Activated CD8-positive, alpha-beta memory T cell treated with anti-CD3 and anti-CD28 coated beads for 4 hours (primary cell): Measurements from ENCODE around the gene RHOXF1.
"Not testable (repeated sequence)": the region's sequence is repeated elsewhere in the genome, so short reads cannot be mapped to it uniquely, and the experiment has no call there.

Experiments used
- DNase-seq, 2 donors: peaks; one replicate each; pipeline ENCODE4 v3.0.0-alpha.2; 2020; ENCODE audit warnings: low read depth in 2 of 2

The RHOXF1 gene, protein sequence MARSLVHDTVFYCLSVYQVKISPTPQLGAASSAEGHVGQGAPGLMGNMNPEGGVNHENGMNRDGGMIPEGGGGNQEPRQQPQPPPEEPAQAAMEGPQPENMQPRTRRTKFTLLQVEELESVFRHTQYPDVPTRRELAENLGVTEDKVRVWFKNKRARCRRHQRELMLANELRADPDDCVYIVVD

DNA sequence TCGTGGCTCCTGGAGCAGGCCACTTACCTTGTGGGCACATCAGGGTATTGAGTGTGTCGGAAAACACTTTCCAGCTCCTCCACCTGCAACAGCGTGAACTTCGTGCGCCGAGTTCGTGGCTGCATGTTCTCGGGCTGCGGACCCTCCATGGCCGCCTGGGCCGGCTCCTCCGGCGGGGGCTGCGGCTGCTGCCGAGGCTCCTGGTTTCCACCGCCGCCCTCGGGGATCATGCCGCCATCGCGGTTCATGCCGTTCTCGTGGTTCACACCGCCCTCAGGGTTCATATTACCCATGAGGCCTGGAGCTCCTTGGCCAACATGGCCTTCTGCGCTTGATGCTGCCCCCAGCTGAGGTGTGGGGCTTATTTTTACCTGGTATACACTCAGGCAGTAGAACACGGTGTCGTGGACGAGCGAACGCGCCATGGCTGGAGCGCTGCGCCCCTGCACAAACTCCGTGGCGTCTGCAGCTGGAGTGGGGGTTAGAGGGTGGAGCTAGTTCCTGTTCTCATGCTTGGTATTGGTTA is at the start of gene RHOXF1:
TSS of gene RHOXF1 (minus strand) at position 476 of the 526 bp plus-strand sequence. CDS start at position 425, 51 bp downstream.
- no peak for DNase-seq

DNA sequence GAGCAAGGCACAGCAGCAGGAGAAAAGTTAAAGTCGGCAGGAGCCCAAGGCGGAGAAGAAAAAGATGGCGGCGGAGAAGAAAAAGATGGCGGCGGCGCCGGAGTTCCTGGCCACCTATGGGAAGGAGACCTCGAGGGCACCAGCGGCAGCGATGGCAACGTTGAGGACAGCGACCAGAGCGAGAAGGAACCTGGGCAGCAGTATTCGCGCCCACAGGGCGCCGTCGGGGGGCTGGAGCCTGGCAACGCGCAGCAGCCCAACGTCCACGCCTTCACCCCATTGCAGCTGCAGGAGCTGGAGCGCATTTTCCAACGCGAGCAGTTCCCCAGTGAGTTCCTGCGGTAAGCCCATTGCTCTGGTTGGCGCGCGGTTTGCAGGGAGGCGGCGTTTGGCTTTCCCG is 43.4 kb upstream of the RHOXF1 start:
- not testable (repeated sequence) for DNase-seq

DNA sequence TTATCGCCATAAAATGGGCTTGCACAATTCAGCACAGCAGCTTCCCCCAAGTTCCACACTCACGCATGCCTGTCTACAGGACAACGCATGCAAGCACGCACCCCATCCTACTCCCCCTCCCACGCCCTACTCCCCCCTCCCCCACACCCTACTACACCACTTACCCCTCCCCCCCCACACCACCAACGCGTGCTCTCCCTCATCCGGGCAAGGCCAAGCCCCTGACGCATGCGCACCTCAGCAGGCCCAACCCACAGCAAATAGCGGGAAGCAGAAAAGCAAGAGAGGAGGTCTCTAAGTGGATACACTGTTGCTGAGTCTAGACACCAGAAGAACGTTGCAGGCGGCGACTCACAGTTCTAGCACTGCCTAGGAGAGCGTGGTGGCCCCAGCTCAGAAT is 42.6 kb upstream of the RHOXF1 start, which contains the start of gene RHOXF2:
TSS of gene RHOXF2 (plus strand) at position 301 of the 400 bp plus-strand sequence. CDS start 138 bp downstream, outside the sequence.
- not testable (repeated sequence) for DNase-seq

DNA sequence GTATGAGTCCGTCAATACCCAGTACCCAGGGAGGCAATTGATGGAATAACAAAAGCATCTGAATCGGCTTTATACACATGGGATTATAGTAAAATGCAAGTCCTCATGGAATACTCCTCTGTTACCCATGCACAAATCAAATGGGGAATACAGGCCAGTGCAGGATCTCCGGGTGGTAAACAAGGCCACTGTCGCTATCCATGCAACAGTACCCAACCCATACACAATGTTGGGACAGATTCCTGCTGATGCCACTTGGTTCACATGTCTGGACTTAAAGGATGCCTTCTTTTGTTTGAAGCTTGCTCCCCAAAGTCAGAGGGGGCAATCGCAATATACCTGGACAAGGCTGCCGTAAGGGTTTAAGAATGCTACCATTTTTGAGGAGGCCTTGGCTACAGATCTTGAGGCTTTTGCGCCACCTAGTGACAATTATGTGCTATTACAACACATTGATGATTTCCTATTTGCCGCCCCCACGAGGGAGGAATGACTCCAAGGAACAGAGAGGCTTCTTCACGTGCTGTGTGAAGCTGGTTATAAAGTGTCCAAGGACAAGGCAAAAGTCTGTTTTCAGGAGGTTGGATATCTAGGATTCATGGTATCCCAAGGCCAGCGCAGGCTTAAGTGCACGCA is 34.5 kb upstream of the RHOXF1 start:
- not testable (repeated sequence) for DNase-seq

DNA sequence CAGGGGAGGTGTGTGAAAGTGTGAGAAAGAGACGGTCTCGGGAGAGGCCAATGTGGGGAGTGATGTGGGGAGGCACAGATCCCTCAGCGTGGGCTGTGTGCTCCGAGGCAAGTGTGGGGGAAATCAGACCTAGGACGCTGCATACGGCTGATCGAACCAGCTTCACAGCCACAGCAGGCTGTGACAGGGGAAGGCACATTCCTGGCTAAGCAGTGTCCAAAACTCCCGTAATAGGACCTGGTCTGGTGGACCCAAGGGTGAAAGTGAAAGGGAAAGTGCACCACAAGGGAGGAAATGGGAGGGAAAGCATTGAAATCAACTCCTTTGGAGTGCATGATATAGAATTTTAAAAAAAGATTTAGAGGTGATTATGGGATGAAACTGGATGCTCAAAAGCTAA is 31.8 kb upstream of the RHOXF1 start:
- DNase-seq: no peak

DNA sequence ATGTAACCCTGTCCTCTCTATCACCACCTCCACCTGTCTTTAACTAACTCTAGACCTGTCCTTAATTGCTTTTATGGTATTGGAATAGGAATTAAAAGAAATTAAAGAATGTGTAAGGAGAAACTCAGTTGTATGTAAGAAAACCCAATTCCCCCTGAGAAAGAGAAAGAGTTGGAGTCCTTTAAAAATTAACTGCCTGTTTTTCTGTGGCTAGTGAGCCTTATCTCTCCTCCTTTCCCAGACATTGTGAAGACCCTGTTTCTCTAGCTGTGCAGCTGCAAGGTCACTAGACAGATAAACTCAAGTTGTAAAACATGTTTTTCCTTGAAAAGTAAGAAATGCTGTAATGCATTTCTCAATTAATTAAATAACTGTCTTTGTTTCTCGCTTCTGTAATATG is 30.6 kb upstream of the RHOXF1 start:
- DNase-seq: not testable (repeated sequence)

DNA sequence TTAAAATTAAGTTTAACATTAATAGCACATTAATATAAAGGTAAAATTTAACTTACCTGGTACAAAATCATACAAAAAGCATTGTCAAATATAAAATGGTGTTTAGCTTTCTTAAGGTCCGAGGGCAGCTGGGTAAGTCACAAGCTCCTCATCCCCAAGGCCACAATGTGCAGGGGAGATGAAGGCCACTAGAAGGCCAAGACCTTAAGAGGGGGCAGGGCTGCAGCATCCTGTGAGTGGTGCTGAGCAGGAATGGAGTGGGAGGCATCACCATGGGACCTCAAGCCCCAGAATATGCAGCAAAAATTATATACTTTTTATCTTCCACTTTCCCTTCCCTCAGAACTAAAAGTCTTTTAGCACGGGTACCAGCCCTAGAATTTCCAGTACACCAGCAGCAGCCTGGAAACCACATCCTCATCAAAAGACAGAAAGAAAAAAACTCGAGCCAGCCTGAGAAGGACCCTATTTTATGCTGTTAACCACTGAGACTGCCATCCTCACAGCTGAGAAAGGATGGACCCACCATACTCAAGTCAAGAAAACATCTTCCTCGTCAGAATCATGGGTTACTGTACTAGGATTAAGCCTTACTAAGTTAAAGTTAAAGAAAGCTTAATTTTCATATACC is 29.7 kb upstream of the RHOXF1 start:
- no peak for DNase-seq

DNA sequence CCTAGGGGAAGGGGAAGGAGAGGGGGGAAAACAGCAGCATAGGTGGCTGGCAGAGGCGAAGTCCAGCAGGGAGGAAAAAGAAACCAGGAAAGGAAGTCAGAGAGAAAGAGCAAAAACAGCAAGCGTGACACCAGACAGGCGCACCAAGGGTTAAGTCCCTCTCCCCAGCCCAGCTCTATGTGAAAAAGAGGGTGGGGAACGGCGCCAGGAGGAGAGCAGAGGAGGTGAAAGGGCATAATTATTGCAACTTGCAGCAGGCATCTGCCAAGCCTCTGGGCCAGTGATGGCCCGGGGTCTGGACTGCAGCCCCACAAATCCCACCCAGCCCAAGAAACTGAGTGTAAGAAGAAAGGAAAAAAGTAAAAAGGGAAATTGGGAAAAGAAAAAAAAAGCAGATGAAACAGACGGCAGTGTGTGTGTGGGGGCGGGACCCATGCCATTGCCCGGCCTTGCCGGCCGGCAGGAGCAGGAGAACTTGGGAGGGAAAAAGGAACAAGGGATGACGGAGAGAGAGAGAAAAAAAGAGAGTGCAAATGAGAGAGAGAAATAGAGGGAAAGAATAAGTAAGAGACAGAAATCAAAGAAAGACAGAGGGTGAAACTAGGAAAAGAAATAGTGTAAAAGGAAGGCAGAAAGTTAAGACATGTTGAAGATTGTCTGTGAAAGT is 28.6 kb upstream of the RHOXF1 start:
- DNase-seq: no peak

DNA sequence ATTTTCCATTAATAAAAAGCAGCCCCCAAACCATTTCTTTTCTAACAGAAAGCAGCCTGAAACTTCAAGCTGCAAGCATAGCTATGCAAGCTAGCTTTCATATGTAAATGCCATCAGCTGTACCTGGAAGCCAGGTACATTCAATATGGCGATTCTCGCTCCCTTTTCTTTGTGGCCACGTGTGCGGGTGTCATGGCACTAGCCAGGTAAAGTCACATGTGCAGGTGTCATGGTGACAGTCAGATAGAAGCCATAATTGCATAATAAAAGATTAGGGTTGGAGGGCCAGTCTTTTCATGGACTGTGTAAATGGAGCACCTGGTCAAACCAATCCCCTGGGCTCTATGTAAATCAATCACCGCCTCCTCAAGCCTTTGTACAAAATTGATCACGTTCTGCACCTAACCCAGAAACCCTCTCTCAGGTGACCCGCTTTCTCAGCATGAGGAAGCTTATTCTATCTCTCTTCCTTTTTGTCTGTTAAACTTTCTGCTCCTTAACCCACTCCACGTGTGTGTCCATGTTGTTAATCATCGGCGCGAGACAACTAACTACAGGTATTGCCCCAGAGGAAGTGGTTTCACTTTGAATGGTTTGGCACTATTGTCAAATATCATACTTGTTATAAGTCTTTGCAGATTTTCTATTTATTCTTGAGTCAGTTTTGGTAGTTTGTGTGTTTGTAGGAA is 24.7 kb upstream of the RHOXF1 start:
- DNase-seq: no peak

DNA sequence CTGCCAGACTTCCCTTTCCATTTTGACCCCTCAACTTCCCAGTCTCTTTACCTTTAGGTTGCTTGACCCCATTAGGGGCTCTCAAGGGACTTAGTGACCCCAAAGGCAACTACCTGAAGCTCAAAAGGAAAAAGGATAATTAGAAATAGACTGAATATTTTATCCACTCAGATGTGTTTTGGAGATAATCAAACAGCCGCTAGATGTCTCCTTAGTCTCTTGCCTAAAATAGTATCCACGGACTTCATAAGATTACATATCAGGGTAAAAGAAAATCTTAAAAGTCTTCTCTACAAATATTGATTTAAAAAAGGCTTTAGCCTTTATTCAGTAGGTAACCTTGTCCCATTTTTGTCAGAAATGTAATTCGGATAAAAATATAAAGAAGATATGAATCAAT is 21.7 kb upstream of the RHOXF1 start:
- DNase-seq: no peak

DNA sequence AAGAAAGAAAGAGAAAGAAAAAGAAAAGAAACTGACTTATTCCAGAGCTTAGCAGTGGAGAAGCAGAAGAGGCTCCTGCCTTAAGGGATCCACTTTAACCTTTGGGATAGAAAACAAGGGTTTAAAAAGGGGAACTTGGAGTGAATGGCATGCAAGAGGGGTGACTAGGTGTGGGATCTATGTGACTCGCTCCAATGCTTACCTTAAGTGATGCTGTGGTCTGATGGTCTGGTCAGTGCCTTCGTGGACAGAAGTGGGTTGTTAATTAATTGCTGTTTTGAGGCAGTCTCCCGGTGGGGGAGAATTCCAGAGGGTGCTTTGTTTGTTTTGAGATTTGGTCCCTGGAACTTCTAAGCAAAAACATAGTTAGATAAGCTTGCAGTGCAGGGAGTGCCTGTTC is 21.1 kb upstream of the RHOXF1 start:
- DNase-seq: no peak

DNA sequence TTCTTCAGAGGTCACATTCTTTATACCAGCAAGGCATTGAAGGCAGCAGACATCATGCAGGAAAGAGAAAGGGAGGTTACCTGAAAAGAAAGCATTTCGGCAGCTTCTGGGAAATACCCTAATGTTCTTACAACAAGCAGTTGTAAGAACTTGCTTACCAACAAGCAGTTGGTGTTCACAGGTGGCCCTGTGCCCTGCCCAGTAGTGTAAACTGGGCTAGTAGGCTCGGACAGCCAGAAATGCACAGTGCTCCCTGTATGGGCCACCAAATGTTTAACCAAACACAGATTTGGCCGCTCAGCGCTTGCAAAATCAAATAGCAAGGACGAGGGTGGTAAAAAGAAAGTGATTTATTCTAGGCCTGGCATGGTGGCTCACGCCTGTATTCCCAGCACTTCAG is 20.4 kb upstream of the RHOXF1 start:
- DNase-seq: no peak

DNA sequence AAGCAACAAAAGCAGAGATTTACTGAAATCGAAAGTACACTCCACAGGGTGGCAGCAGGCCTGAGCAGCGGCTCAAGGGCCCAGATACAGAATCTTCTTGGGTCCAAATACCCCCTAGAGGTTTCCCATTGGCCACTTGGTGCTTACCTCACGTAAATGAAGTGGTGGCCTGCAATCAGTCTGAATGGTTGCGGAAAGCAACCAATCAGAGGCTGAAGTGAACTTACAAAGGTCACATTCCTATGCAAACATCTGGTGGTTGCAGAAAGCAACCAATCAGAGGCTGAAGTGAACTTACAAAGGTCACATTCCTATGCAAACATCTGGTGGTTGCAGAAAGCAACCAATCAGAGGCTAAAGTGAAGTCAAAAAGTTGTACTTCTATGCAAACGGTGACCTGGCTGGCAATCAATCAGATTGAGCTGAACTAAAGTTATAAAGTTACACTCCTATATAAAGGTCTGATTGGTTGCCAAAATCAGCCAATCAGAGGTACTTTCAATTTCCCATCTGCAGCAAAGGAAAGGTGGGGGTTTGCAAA is 12.7 kb upstream of the RHOXF1 start:
- DNase-seq: not testable (repeated sequence)

DNA sequence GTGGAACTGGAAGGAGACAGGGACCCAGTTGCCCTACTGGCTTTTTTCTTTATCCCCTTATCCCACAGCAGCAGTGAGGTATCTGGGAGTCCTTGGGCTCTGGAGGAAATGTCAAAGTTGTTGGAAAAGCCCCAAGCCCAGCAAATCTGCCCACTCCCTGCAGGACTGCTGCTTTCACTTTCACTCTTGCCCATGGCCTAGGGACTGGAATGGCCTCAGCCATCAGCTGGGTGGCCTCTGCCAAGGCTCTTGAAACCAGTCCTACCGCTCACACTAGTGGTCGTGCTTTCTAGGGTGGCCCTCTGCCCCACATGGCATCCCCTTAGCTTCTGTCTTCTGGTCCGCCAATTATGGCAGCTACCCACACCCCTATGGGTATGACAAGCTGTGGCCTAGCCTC is 9.7 kb upstream of the RHOXF1 start:
- DNase-seq: no peak

DNA sequence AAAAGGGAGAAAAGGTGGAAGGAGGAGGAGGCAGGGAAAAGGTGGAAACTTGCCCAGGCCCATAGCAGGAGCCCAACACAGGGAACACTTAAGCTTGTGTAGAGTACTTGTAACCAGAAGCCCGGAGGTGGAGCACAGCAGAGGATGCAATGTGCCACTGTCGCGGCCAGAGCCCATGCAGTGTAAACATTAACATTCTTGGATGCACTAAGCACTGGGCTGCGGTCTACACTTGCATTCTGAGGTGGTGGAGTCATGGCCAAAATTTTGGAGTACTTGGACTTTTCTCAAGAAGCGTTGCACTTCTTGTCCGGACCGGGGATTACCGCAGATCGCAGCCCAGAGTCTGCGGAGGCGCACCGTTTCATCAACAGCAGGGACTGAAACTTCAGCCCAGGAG is 4.5 kb upstream of the RHOXF1 start:
- no peak for DNase-seq

DNA sequence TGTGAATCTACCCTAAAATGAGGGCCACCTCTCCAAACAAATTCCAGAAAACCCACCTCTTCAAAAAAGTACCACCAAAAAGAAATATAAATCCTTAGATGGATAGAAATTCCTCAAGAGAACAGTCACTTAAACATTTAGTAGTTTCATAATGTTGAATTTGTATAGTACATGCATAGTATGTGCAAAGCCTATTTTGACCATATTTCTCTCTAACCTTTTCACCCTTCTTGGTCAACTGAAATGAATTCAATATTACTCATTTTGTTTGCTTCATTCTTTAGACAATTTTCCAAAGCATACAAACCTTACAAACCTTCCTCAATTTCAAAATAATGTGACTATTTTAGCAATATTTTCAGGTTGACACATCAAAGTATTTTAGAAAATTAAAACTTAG is 4.1 kb downstream of the RHOXF1 start:
- no peak for DNase-seq

DNA sequence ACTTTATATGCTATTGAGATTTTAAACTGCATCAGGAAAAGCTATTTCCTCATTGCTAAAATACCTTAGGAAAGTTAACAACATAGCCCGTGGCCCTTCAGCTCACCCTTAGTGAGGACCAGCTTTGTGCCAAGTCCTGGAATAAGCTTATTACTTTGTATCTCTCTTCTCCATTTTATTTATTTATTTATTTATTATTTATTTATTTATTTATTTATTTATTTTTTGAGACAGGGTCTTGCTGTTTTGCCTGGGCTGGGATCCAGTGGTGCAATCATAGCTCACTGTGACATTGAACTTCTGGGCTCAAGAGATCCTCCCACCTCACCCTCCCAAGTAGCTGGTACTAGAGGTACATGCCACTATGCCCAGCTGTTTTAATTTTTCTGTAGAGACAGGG is 6.3 kb downstream of the RHOXF1 start:
- DNase-seq: no peak

DNA sequence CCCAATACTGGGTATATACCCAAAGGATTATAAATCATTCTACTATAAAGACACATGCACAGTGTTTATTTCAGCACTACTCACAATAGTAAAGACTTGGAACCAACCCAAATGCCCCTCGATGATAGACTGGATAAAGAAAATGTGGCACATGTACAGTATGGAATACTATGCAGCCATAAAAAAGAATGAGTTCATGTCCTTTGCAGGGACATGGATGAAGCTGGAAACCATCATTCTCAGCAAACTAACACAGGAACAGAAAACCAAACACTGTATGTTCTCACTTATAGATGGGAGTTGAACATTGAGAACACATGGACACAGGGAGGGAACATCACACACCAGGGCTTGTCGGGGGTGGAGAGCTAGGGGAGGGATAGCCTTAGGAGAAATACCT is 11.0 kb downstream of the RHOXF1 start:
- not testable (repeated sequence) for DNase-seq

DNA sequence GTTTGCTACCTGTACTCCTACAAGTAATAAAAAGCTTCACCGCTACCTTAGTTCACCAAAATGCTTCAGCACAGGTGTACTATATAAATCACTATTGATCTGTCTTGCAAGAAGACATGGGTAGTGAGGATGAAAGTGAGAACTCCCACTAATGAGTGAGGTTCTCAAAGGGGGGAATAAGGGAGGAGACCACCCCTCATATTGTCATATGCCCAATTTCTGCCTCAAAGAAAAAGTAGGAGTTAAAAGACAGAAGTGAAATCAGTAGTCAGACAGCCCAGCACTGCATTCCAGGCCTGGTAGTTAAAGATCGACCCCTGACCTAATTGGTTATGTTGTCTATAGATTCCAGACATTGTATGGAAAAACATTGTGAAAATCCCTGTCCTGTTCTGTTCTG is 14.7 kb downstream of the RHOXF1 start:
- not testable (repeated sequence) for DNase-seq

DNA sequence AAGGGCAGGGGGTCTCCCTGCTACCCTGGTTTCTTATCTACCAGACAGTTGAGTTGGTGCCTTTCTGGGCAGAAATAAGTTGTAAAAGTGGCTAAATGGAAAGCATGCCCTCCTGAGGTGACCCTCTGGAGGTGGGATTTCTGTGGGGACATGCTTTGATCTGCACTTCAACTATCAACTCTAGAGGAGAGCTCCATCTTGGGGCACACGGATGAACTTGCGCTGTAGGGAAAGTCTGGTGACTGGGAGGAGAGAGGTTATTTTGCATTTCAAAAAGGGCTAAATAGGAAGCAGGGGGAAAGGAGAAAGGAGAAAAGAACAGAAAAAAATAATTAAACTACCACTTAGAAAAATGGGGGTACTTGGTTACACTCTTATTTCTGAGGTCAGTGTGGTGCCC is 25.5 kb downstream of the RHOXF1 start:
- DNase-seq: no peak

DNA sequence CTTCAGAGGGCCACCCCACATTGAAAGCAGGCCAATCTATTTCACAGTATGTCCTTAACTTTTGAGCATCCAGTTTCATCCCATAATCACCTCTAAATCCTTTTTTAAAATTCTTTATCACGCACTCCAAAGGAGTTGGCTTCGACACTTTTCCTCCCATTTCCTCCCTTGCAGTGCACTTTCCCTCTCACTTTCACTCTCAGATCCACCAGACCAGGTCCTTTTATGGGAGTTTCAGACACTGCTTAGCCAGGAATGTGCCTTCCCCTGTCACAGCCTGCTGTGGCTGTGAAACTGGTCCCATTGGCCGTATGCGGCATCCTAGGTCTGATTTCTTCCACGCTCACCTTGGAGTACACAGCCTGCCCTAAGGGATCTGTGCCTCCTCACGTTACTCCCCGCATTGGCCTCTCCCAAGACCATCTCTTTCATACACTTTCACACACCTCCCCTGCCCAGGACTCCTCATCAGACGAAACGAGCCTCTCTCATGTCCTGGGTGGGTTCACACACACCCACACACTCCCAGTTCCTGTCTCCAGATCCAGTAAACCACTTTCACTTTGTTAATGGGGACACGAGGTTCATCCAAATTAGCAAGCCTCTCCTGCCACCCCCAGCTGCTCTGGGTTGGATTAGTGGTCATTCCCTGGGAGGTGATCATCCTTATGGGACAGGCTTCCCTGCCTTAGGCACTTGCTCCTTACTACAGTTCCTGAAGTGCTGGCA is 28.3 kb downstream of the RHOXF1 start:
- no peak for DNase-seq
